Sigmoid colon (tissue), 4 donors: ENCODE results near the gene NUBP2.

ENCODE experiments used
- CTCF ChIP-seq, 4 experiments: fragments of 450-650 bp in 3 of 4; fragments of 200-600 bp in 1 of 4; IDR thresholded peaks; one replicate each; pipeline ENCODE4 v1.5.1; 2016 to 2019; ENCODE audit warnings: antibody characterized with exemption in 4 of 4, mild to moderate bottlenecking in 3 of 4, moderate library complexity in 2 of 4
- EP300 ChIP-seq, 4 donors: sonication (generic); formaldehyde crosslinking; IDR thresholded peaks; one replicate each; pipeline ENCODE4 v1.6.1; 2017; ENCODE audit warnings: antibody characterized with exemption in 4 of 4
- POLR2A ChIP-seq, 2 donors: fragments of 450-650 bp; IDR thresholded peaks; one replicate each; pipeline ENCODE4 v1.6.1; 2016; ENCODE audit warnings: antibody characterized with exemption in 2 of 2, mild to moderate bottlenecking in 2 of 2, moderate library complexity in 2 of 2
- POLR2AphosphoS5 ChIP-seq, 4 donors: sonication (generic); formaldehyde crosslinking; IDR thresholded peaks; one replicate each; pipeline ENCODE4 v1.6.1; 2017; ENCODE audit warnings: antibody characterized with exemption in 4 of 4

GRCh38 chr16:1788708-1789100, 5.9 kb downstream of the NUBP2 start:
- TF ChIP-seq CTCF (IDR thresholded peaks at IDR 0.05) (no peak), EP300 (IDR thresholded peaks at IDR 0.05) (no peak), POLR2AphosphoS5 (IDR thresholded peaks at IDR 0.05) (no peak), POLR2A (IDR thresholded peaks at IDR 0.05) (no peak)
